G401 (cell line): Measurements from ENCODE around the gene NR3C2. TPM values are rescaled to one million over a fixed set of nuclear protein-coding genes. Genes with fewer than 3 reads are reported as not detected.

Source experiments
- DNase-seq: peaks from one replicate; pipeline ENCODE4 v3.0.0-alpha.2; 2015; ENCODE audit warnings: low spot score
- in situ Hi-C: cut with HindIII; loops from 2 replicates; pipeline ENCODE4 v1.10.0; 2016; ENCODE audit warnings: low sequenced_read_pairs, mixed read lengths
- total RNA-seq: library from RNA; depleted of rRNA; stranded (reverse); fragments of >200 nt; shearing (Covaris generic); gene quantifications from 2 replicates; pipeline ENCODE4 v1.2.3, GENCODE V29; 2014; rRNA removed

The NR3C2 gene
- total RNA-seq: not detected in 2 replicates

DNA sequence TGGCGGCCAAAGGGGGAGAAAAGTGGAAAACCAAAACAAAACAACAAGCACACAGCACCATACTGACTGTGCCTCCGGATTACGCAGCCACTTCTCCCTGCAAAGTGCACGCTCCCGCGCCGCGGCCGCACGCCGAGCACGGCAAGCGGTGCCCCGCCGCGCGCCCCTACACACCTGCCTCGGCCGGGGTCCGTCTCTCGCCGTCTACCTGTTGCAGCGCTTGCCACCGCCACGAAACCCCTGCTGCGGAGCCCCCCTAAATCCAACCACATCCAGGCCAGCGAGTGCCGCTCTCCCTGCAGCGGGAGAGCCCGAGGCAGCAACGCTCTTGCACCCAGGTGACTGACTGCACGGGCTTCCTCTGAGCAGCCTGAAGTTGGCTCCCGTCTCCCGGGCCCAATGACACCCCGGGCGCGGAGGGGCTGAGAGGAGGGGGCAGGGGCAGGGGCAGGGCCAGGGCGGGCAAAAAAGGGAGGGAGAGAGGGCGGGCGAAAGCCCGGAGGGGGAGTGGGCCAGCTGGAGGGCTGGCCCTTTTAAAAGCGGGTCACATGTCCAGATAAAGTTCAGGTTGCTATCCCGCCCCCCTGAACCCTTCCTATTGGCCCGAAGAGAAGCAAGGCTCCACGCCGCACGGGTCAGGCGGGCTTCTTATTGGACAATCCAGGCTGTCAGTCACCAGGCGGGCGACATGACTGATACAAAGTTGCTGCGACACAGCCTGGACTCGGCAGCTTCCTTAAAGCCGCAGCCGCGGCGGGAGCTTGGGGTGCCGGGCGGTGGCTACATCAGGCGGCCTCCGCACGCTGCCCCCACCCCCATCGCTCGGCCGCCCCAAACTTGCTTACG is at the start of gene NR3C2:
NR3C2 (minus strand) TSS at position 429 of the 846 bp plus-strand sequence.
- in situ Hi-C loops: no loop called here
- DNase-seq: peak; percentile 100

DNA sequence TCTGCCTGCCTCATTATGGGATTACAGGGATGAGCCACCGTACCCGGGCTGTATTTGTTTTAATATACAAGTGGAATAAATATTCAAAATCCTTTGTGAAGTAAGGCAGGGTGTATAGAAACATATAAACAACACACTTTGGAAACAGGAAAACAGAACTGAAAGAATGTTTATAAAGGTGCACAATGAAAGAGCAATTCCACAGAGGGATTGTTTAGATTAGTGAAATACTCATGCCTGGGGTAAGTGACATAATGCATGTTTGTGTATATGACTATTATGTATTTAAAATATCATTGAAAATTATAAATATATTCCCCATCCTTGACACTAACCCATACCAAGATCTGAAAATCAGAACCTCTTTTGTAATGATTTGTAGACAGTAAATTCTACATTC is 45.0 kb upstream of the NR3C2 start:
- no peak for DNase-seq
- in situ Hi-C loops: no loop called here

DNA sequence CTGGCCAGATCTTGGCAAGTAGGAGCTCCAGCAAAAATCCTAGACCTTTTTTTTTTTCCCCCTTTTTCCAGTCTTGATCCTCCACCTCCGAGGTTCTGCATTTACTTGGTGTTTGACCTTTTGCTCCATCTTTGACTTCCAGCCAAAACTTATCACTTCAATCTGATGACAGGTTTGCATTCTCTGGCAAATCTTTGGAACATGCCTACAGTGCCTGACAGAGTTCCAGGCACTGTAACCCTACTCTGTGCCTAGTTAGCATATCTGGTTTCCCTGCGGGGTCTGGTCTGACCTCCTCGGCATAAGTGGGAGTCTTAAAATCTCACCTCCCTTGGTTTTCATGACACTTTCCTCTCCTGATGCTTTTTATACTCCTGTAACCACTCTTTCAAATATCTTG is 39.4 kb upstream of the NR3C2 start:
- DNase-seq: no peak
- in situ Hi-C loops: no loop called here

DNA sequence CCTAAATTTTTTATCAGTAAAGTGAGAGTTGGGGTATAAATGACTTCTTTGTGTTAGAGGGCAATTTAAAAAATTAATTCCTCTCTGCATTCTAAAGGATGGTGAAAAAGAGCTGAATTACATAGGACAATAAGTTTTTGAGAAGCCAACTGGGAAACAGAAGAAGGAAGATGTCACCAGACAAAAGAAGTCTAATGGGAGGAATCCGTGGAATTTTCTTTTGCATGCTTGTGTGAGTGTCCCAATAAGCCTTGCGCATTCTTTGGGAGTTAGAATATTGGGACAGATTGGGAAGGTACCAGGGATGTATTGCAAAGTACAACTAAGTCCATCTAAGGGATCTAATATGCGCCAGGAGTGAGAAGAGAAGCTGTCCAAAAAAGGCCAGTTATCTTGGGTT is 35.1 kb upstream of the NR3C2 start:
- DNase-seq: no peak

DNA sequence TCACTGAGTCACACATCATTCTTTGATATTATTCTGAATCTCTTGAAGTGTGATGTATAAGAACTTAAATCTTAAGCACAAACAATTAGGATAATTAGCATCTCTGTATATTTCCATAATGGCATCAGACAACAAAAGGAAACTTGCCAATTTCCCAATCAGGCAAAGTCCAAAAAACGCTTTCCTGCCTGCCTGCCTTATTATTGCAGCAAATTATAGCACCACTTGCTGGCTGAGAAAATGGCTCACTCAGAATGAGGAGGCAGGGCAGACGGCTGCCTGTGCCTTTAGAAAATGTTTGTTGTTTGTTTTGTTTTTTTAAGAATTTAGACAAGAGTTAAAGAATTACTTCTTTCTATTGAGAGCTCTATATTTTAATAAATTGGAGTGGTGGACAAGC is 27.7 kb upstream of the NR3C2 start:
- in situ Hi-C loops: no loop called here
- peak; percentile 6 for DNase-seq

More for the DNA sequence above, 35.1 kb upstream of the NR3C2 start:
- in situ Hi-C loops: no loop called here

DNA sequence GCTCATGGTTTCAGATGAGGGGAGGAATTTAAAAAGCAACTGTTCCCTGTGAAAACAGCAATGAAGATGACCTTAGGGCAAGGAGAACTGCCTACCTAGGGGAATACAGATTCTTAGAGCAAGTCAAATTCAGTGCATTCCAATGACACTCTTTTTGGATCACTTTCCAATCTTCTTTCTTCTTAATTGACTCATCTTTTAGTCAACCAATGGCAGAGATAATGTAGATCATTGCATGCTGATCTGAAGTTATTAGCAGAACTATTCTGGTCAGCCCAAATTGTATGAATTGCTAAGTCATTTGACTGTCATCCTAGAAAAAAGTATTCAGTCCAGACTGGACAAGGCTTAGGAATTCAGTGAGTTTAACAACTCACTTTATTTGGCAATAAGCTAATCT is 12.6 kb upstream of the NR3C2 start:
- in situ Hi-C loops: no loop called here
- no peak for DNase-seq

DNA sequence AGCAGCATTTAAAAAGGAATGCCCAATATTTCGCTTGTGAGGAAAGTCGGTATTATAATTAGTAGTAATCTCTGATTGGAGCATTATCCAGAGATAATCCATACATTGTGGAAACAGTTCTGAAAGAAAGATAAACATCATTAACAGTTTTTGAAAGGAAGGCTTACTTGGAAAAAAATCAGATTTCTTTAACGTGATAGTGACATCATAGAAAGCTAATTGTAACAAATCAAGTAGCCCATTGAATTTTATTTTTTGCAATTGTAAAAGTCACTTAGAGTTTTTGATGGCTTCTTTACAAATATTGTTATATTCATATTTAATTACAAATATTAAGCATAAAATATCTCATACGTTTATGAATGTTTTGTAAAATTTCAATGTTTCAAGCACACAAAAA is 11.6 kb upstream of the NR3C2 start:
- in situ Hi-C loops: no loop called here
- no peak for DNase-seq

DNA sequence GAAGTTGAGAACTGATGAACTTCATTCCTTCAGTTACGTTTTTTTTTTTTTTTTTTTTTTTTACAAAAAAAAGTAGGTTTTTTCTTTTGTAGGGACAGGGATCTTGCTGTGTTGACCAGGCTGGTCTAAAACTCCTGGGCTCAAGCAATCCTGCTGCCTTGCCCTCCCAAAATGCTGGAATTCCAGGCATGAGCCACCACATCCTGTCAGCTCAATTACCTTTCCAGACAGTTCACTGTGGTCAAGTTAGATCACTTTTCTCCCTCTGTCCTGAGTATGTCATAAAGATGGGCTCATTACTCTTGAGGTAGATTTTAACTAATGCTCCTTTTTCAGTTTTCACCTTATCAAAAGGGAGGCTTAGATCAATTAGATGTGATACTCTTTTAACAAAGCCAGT is 10.8 kb upstream of the NR3C2 start:
- DNase-seq: no peak
- in situ Hi-C loops: no loop called here

DNA sequence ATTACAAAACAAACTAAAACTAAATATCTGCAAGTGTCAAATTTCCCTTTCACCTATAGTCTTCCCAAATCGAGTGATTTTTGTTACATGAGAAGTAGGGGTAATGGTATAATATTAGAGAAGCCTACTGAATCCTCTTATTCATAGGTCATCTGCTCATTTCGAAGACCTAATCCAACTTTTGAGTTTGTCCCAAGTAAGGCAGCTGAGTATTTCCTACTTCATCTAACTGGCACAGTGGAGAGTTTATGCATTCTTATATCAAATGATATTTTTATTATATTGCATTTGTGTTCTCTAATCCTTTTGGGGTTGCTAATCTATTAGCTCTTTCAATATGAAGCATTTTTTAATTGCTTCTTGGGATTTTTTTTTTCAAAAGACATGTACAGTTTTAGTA is 7.7 kb upstream of the NR3C2 start:
- DNase-seq: no peak
- in situ Hi-C loops: no loop called here

DNA sequence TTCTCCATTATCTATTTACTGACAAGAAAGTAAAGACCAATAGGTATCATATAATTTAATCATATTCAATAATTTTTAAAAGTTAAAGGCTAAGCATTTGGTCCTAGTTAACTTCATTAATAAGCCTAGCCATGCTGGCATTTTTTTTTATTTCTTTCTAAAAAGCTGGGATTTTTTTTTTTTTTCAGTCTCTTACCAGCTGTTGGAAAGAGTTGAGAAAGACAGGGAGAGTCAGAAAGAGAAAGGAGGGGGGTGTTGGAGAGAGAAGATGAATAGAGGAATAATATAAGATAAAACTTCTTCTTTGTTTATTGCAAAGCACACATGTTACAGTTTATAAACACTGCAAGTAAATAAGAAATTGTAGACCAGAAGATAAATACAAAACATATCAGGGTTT is 5.9 kb upstream of the NR3C2 start:
- in situ Hi-C loops: no loop called here

DNA sequence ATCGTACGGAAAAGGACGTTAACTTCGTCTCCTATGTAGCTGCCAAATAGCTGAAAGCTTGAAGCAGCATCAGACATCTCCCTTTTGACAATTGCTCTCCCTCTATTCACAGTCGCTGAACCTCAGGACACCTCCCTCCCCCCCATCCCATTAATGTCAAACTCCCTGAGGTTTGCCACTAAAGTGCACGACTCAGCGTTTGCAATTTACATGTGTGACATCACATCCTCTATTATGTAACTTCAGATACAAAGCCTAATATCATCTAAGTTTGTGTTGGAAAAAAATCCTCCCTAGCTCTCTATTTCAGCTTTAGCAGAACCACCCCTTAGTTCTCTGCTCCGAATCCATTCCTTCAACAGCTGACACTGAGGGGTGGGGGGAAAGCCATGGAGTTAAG is 5.5 kb upstream of the NR3C2 start:
- in situ Hi-C loops: no loop called here
- peak; percentile 42 for DNase-seq

More for the DNA sequence above, 5.9 kb upstream of the NR3C2 start:
- DNase-seq: no peak

DNA sequence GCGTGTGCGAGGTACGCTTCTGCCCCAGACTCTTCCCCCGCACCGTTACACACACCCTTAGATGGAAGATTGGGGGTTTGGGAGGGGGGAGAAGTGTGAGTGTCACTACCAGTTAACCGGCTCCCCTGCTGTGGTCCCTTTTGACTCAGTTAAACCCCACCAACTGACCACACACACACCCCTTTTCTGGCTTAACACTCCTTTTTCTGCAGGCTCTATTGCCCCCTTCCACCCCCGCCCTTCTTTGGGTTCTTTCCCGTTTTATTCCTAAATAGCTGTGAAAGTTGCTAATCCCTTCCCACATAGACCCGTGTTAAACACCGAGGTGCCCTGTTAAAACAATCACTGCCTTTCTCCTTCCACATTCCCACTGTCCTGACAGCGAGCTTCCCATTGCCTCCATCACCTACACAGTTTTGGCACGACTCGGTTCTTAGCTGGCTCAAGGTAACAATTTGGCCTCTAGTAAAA is 3.7 kb upstream of the NR3C2 start:
- DNase-seq: peak; percentile 71
- in situ Hi-C loops: no loop called here

DNA sequence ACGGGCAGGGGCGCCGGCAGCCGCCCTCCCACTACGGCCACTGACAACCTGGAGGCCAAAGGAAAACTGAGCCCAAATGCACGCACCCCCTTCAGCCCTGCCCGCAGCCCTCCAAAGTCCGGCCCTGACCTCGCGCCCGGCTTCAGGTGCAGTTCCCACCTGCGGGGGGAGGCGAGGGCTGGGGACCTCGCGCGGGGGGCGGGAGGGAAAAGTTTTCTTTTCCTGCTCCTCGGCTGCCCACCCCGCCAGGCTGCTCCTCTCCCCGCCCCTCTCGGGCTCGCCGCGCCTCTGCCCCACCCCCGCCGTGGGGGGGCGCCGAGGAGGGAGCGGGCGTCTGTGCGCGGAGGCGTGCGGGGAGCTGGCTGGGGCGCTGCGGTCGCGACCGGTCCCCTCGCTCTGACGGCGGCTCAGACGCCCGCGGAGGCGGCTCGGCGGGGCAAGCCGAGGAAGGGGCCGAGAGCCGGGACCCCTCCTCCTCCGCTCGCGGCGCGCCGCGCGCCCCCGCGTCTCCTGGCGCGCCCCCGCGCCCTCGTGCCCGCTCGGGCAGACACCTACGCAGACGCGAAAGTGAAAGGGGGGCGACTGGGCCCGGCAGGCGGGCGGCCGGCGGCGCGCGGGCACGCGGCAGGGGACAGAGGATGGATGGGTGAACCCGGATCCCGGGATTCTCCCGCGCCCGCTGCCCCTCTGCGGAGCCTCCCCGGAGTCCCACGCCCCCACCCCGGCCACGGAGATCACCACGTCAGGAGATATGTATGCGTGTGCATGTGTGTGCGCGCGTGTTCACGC is 3.1 kb upstream of the NR3C2 start:
- DNase-seq: peak; percentile 62
- in situ Hi-C loops: no loop called here

DNA sequence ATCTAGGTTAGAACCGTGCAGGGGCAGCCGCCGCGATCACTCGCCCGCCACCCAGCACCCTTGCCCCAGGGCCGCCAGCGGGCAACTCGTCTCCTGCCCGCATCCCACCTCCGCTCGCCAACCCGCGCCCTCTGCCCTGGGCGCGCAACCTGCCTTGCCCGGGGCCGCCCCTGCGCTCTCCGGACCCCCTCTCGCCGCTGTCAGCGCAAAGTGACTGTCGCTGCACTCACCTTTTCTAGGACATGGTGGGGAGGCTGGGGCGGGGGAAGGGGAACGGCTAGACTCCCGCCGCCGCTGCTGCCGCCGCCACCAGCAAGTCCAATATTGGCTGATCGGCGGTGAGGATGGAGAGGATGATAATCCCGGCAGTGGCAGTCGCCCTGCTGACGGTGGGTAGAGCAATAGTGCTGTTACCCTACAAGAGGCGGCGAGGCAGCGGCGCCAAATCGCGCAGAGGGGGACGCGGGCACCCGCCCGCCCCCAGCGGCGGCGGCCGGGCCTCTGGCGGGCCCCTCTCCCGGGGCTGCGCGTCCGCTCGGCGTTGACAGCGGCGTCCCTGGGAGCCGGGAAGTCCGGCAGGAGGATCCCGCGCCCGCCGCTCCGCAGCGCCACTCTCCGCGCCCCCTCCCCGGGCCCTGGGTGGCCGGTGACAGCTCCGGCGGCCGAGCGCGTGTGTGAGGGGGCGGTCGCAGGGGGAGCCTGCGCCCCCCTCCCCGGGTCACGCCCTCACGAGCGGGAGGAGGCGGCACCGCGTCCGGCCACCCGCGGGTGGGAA is 2.3 kb upstream of the NR3C2 start:
- in situ Hi-C loops: no loop called here
- peak; percentile 54 for DNase-seq

DNA sequence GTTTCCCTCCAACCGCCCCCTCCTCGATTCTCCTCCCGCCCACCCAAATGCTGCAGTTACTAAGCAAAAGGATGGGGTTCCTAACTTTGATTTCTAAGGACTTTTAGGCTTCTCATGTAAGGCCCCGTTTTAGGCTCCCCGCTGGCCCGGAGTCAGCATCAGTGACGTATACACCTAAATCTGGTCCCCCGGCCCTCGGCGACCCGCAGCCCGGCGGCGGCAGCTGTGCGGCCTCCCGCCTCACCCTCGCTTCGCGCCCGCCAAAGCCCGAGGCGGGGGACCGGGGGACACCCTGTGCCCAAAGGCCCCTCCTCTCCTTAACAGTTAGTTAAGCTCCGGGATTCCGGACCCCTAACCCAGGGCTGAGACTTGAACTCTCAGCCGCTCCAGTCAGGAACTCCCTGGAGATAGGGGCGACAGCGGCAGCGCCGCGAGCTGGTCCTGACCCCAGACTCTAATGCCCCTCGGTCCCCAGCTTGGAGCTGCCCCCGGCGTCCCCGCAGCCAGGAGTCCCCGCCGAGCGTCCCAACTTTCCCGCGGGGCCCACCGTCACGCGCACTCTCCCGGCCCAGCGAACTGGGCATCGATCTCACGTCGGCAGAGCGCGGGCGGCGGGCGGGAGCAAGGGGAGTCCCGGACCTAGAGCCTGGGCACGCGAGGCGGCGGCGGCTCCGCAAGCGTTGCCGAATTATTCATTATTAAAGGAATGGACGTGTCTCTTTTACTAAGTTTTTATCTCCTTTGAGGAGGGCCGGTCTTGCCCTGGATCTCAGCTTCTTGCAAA is 1.5 kb upstream of the NR3C2 start:
- DNase-seq: no peak
- in situ Hi-C loops: no loop called here

DNA sequence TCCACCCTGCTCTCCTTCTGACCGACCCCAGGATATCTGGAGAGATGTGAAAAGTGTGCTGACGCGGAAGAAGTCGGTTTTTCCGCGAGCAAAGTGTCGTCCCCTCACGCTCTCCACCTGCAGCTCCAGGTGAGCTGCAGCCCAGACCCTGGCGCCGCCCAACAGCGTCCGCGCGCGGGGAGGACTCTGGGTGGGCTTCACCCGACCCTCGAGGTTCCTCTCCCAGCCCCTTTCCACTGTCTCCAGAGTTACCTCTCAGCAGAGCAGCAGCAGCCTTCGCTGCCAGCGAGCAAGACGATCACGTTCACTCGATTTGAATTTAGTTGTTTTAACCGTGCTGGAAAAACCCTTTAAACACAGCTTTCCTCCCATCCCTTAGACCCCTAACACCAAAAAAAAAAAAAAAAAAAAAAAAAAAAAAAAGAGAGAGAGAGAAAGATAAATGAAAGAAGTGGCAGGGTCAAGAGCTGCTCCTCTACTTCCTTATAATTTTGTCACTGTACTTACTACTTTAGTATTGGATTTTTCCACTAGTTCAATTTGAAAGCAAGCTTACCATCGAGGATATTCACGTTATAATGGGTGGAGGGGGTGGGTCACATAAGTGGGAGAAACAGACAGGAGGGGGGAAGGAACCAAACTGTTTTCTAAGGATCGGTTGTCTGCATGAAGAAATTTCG is 758 bp upstream of the NR3C2 start:
- DNase-seq: peak; percentile 58
- in situ Hi-C loops: no loop called here

DNA sequence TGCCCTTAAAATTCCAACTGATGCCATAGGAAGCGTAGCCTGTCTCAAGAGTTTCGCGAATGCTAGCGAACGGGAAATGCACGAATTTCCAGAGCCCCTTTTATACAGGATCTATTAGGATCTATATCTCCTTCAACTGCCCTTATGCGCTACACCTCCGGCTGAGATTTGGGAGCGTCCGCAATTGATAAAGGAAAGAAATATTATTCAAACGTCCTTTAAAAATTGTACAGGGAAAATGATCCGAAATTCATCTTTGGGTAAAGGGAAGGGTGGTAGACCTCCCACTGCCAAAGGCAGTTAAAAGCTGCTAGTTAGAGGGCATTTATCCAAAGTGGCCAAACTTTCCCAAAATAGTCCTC is 609 bp downstream of the NR3C2 start:
- peak; percentile 40 for DNase-seq

DNA sequence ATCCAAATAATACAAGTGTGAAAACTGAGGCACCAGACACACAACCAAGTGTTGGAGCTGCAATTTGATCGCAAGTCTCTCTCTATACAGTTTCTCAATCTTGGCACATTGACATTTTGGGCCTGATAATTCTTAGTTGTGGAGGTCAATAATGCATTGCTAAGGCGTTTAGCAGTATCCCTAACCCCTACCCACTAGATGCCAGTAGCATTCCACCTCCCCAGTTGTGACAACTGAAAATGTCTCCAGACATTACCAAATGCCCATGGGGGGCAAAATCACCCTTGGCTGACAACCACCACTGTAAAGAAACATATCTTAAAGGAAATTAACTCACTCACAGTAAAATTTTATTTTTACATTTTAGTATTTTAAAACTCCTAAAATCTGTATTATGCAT is 4.2 kb downstream of the NR3C2 start:
- no peak for DNase-seq
- in situ Hi-C loops: no loop called here

More for the DNA sequence above, 609 bp downstream of the NR3C2 start:
- in situ Hi-C loops: no loop called here
